HG02870 (cell line): ENCODE results near the gene HDGFL3.
"Not testable (repeated sequence)": the region's sequence is repeated elsewhere in the genome, so short reads cannot be mapped to it uniquely, and the experiment has no call there.

Experiments
- ATAC-seq: cut with Tn5 transposase; IDR thresholded peaks from one replicate; pipeline ENCODE4 v1.9.1; 2021; ENCODE audit warnings: mild to moderate bottlenecking, moderate library complexity; ENCODE audit not compliant: unreplicated experiment

HDGFL3 gene

GRCh38 chr15:83106994-83107840 lies 100.4 kb downstream of the HDGFL3 start, which contains the start of gene TM6SF1:
TM6SF1 (plus strand) TSS chr15:83107645; CDS start chr15:83107681, 36 bp downstream.
- ATAC-seq, result no peak

GRCh38 chr15:83105440-83105839 lies 102.2 kb downstream of the HDGFL3 start:
- no peak for ATAC-seq

- no peak for ATAC-seq
These were observed 103.5 kb downstream of the HDGFL3 start for GRCh38 chr15:83104141-83104540.

GRCh38 chr15:83102346-83102745 lies 105.3 kb downstream of the HDGFL3 start:
- no peak for ATAC-seq

GRCh38 chr15:83100097-83100646 lies 107.5 kb downstream of the HDGFL3 start:
- ATAC-seq, result no peak

GRCh38 chr15:83099290-83099689 lies 108.3 kb downstream of the HDGFL3 start:
- ATAC-seq, result no peak

- ATAC-seq, result no peak
These were observed 109.5 kb downstream of the HDGFL3 start for GRCh38 chr15:83098079-83098478.

GRCh38 chr15:83094583-83094982 lies 113.0 kb downstream of the HDGFL3 start:
- no peak for ATAC-seq

GRCh38 chr15:83092309-83092976 lies 115.2 kb downstream of the HDGFL3 start:
- ATAC-seq, result no peak

GRCh38 chr15:83091965-83092308 lies 115.7 kb downstream of the HDGFL3 start:
- not testable (repeated sequence) for ATAC-seq

- ATAC-seq, result no peak
These were observed 117.2 kb downstream of the HDGFL3 start for GRCh38 chr15:83090465-83090864.

GRCh38 chr15:83088876-83089275 lies 118.7 kb downstream of the HDGFL3 start:
- no peak for ATAC-seq

GRCh38 chr15:83087576-83087975 lies 120.0 kb downstream of the HDGFL3 start:
- ATAC-seq, result no peak

- not testable (repeated sequence) for ATAC-seq
These were observed 121.6 kb downstream of the HDGFL3 start for GRCh38 chr15:83085864-83086552.

- ATAC-seq, result not testable (repeated sequence)
These were observed 122.2 kb downstream of the HDGFL3 start for GRCh38 chr15:83085461-83085860.

- ATAC-seq, result no peak
These were observed 124.8 kb downstream of the HDGFL3 start for GRCh38 chr15:83082730-83083386.

- no peak for ATAC-seq
These were observed 126.2 kb downstream of the HDGFL3 start for GRCh38 chr15:83081256-83082014.

GRCh38 chr15:83078712-83079111 lies 128.9 kb downstream of the HDGFL3 start:
- ATAC-seq, result no peak
